HG02840 (cell line): Measurements from ENCODE around the gene ZNF418.

ENCODE experiments used
- ATAC-seq: cut with Tn5 transposase; IDR thresholded peaks from one replicate; pipeline ENCODE4 v1.9.1; 2021; ENCODE audit warnings: mild to moderate bottlenecking, moderate library complexity, moderate number of reproducible peaks; ENCODE audit not compliant: unreplicated experiment, low FRiP score

Gene ZNF418

GRCh38 chr19:57934820-57935665 is at the start of gene ZNF418:
Gene ZNF418 (minus strand): TSS chr19:57935402. CDS start chr19:57933822, 1,580 bp downstream.
- ATAC-seq = no peak

- no peak for ATAC-seq
Measured at GRCh38 chr19:57978586-57979289, 43.5 kb upstream of the ZNF418 start.

GRCh38 chr19:57974434-57974833 is 39.2 kb upstream of the ZNF418 start, which contains the start of gene C19orf18:
Gene C19orf18 (minus strand): TSS chr19:57974534. CDS start chr19:57974432, 102 bp downstream.
- no peak for ATAC-seq

DNA sequence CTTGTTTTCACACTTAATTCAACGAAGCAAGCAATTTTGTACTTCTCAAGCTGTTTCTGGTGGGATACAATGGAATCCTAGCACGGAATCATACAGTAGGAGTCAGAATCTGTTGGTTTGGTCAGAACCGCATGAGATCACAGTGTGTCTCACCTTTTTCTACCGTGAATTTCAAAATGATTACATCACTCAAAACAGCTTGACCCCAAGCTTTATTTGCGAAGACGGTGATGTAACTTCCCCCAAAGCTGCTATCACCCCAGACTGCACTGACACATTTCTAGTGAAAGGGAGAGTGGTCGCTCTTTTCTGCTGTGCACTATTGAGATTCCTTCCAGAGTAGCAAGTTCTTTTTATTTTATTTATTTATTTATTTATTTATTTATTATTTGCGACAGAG is 29.6 kb upstream of the ZNF418 start:
- ATAC-seq = no peak

DNA sequence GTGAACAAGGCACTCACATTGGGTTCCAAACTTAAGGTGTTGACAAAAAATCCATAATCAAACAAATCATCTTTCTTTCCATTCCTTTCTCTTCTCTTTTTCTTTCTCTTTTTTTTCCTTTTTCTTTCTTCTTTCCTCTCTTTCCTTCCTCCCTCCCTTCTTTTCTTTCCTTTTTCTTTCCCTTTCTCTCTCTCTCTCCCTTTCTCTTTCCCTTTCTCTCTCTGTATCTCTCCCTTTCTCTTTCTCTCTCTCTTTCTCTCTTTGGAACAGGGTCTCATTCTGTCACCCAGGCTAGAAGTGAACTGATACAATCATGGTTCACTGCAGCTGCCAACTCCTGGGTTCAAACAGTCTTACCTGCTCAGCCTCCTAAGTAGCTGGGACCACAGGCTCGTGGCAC is 26.6 kb upstream of the ZNF418 start:
- no peak for ATAC-seq

- ATAC-seq = no peak
Measured at GRCh38 chr19:57954996-57955395, 19.8 kb upstream of the ZNF418 start.

DNA sequence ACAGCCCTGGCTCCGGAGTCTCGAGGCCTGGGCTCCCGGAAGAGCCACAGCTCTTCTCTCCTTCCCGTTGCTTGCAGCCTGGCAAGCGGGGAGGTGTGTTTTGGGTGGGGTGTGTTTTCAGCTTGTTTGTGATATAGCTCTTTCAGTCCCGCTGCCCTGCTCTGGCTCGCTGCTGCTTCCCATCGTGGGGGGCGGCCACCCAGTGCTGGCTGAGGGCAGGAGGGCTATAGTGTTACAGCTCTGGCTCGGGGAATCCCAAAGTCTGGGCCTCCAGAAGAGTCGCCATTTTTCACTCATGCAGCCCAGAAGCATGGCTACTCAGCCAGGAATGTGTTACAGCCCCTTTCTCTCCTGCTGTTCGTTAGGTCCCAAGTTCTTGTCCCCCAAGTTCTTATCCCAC is 14.5 kb upstream of the ZNF418 start:
- ATAC-seq = no peak

DNA sequence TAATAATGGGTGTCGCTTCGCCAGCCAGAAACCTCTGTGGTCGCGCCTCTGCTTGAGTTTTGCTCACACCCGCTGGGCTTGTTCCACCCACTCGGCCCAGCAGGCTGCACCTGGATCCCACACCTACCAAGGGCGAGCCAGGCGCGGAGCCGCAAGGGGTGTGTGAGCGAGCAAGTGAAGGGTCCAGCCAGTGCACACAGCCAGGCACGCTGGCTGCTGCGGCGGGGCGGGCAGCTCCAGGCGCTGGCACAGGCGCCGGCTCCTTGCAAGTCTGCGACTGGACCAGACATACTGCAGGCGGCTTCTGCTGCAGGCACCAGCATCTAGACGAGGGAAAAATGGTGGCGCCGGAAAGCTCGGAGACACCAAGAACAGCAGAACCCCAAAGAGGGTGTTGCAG is 14.1 kb upstream of the ZNF418 start:
- ATAC-seq = no peak

DNA sequence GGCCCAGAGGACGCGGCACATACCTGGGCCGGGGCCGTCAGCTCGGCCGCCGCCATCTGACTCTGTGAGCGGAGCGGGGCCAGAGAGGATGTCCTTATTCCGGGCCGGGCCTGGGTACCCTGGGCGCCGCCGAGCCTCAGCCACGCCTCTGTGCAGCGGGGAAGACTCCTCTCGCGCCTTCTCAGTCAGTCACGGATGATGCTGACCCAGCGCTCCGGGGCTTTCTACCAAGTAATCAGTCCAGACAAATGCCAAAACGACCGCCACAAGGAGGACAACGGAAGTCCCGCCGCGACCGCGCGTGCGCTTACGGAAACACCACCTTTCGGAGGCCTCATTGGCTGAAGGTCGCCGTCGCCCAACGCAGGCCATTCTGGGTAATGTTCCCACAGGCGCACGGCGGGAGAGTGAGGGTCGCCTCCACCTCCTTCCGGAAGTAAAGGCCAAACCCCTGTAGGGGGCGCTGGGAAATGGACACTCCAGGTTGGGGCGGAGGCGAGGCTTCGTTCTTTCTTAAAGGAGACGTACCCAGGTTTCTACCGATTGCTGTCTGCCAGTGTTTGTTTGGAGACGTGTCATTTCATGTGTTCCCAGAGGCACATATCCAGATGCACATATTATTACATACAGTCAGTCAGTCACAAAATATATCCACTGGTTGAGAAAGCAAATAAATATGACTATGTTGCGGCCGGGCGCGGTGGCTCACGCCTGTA is 12.4 kb upstream of the ZNF418 start, which contains the start of gene ZNF256:
Gene ZNF256 (minus strand): TSS at position 288 of the 716 bp plus-strand sequence. CDS start 232 bp downstream, at position 56.
- ATAC-seq = peak; percentile 91

- ATAC-seq = no peak
Measured at GRCh38 chr19:57947088-57947418, 11.9 kb upstream of the ZNF418 start.

DNA sequence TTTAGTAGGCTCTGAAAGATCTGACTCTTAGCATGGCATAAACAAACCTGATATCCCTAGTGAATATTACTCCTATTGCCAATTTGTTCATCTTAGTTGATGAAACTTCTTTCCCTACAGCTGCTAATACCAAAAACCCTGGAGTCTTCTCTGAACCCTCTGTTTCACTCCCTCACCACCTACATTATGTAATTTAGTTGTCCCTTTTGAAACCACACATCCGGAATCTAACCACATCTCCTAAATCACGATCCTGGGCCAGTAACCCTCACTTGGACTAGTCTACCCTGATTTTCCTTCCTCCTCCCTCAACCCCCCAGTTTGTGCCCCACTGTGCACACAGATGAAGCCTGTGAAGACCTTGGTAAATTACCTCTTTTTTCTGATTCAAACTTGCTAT is 11.1 kb upstream of the ZNF418 start:
- no peak for ATAC-seq

GRCh38 chr19:57941593-57941992 is 6.4 kb upstream of the ZNF418 start:
- ATAC-seq = no peak

- ATAC-seq = no peak
Measured at GRCh38 chr19:57935731-57936130, 529 bp upstream of the ZNF418 start.

DNA sequence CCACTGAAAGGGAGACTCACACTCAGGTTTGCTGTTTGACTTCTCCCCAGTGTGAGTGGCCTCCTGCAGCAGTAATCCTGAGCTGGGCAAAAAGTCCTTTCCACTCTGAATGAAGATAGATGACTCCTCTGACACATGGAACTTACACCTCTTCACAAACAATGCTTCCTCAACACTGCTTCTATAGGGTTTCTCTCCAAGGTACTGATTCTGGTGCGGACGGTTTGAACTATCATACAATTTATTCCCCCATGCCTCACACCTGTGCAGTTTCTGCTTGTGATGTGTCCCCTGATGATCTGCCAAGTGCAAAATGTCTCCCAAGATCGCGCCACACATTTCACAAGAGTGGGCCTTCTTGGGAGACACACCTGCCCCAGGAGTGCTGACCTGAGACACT is 7.6 kb downstream of the ZNF418 start:
- no peak for ATAC-seq

GRCh38 chr19:57916168-57916995 is 18.8 kb downstream of the ZNF418 start, which contains the start of gene ZNF417:
Gene ZNF417 (minus strand): TSS chr19:57916592. CDS start chr19:57916411, 181 bp downstream.
- peak; percentile 92 for ATAC-seq

DNA sequence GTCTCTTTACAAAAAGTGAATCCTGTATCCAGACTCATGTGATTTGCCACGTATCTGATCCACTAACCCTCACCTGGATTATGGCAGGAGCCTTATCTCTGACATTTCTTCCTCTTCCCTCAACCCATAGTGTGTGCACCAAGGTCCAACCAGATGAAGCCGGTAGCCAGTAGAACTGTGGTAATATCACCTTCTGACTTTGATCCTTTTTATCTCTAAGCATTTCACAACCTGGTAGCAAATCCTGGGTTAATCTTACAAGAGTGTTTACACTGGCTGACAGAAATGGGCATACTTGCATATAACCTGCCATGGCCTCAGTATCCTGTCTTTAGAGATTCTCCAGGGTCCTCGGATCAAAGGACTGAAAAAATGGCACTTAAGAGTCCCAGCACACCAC is 20.7 kb downstream of the ZNF418 start:
- no peak for ATAC-seq

DNA sequence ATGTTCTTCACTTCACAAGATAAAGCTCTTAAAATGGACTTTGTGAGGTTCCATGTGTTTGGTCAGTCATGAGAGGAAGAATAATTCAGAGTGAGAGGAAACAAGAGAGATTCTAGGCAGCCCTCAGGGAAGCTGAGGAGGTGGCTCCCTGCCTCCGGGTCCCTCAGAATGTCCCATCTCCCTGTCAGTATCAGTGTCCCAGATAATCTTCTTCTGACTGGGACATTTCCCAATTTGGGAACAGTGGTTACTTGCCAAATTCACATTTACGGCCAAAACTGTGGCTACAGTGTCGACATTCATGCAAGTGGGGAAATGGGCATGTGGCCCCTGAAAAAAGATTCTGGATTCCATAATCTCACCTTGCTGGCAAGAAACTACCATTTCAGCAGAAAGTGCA is 27.8 kb downstream of the ZNF418 start:
- no peak for ATAC-seq

GRCh38 chr19:57905258-57905657 is 29.9 kb downstream of the ZNF418 start:
- no peak for ATAC-seq

DNA sequence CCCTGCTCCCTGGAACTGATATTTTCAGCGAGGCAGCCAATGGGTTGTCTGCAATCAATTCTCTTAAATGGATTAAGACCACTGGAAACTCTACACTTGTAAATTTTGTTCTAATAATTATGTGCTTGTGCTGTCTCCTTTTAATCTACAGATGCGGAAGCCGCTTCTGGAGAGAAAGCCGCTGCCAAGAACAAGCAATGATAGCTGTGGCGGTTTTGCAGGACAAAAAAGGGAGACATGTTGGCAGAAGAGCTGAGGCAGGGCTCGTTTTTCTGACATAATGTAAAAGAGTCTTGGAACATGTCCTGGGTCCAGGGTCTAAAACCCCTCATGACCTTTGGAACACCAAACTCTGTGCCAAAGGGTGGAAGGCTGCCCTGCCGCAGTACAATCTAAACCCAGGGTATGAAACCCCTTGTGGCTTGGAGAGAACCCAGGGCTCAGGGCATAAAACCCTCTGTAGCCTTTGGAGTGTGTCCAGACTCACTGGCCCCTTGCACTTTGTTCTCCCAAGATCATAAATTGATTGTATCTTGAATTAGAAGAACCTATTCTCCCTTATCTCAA is 31.5 kb downstream of the ZNF418 start:
- ATAC-seq = no peak

- ATAC-seq = no peak
Measured at GRCh38 chr19:57900311-57900710, 34.9 kb downstream of the ZNF418 start.
